Thoracic aorta (tissue), 2 donors: ENCODE results near the gene PLXNA1. TPM values are rescaled to one million over a fixed set of nuclear protein-coding genes. Genes with fewer than 3 reads are reported as not detected.

Source experiments
- ATAC-seq: fragments of 150-250 bp; one replicate; pipeline ENCODE4 v1.8.0; 2017; ENCODE audit warnings: low read depth; ENCODE audit not compliant: insufficient number of reproducible peaks, low FRiP score
- DNase-seq: peaks from one replicate; pipeline ENCODE4 v3.0.0-alpha.2; 2020; ENCODE audit warnings: low spot score
- H3K27ac ChIP-seq, 2 donors: fragments of 200-600 bp; sonication (generic); 1 replicate in 1 of 2; 2 replicates in 1 of 2; pipeline ENCODE4 v1.5.1; 2016; ENCODE audit warnings: mild to moderate bottlenecking in 2 of 2, moderate library complexity in 2 of 2
- H3K27me3 ChIP-seq: fragments of 200-600 bp; sonication (generic); replicated peaks from 2 replicates; pipeline ENCODE4 v1.6.0; 2016; ENCODE audit warnings: mild to moderate bottlenecking; ENCODE audit not compliant: insufficient read depth
- H3K36me3 ChIP-seq: fragments of 200-600 bp; sonication (generic); one replicate; pipeline ENCODE4 v1.5.1; 2016
- H3K4me1 ChIP-seq, 2 donors: fragments of 200-600 bp; sonication (generic); 1 replicate in 1 of 2; 2 replicates in 1 of 2; pipeline versions ENCODE4 v1.5.1 to v1.6.0; 2016; ENCODE audit warnings: low read depth in 2 of 2, mild to moderate bottlenecking in 1 of 2; ENCODE audit not compliant: control insufficient read depth in 1 of 2
- H3K4me3 ChIP-seq: fragments of 200-600 bp; sonication (generic); 2 replicates; pipeline ENCODE4 v1.5.1; 2016; ENCODE audit warnings: mild to moderate bottlenecking
- H3K9me3 ChIP-seq: fragments of 200-600 bp; sonication (generic); 2 replicates; pipeline ENCODE4 v1.5.1; 2016
- total RNA-seq, 2 donors: library from RNA; depleted of rRNA; stranded (reverse); fragments of >200 nt; gene quantifications; one replicate each; pipeline versions ENCODE4 v1.1.0 to v1.2.3, GENCODE V29; 2016
- TF ChIP-seq, protein P1 (sequence below): fragments of 200-600 bp; sonication (generic); IDR thresholded peaks from one replicate; pipeline ENCODE4 v1.5.1; 2019; ENCODE audit warnings: antibody characterized with exemption

Gene PLXNA1
- total RNA-seq, 2 donors from 2014 or later, result 70.1 to 102 TPM

DNA sequence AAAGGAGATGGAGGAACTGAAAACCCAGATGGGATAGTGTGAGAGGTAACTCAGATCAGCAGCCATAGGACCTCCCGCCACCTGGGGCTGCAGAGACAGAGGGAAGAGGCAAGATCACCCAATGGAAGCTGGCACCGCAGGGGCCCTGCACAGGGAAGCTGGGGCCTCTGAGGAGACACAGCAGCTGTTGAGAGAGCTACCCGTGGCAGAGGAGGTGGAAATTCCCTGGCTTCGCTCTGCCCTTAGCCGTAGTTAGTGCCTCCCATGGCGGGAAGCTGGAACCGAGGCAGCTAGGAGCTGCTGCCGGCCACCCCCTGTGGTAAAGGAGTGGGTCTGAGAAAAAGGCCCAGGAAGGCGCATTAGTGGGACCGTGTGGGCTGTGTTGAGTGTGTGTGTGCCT is 18.0 kb upstream of the PLXNA1 start:
- ATAC-seq (no peak), DNase-seq (no peak)
- Histone ChIP-seq H3K4me3 (no peak overlapping the region), H3K27me3 (no peaks in the 10 kb centered on the region), H3K27ac (no peak overlapping the region), H3K4me1 (peaks cover 16 to 28% of the 10 kb centered on the region in 2 donors), H3K9me3 (no peaks in the 10 kb centered on the region), H3K36me3 (no peaks in the 10 kb centered on the region)
- TF ChIP-seq, protein P1, sequence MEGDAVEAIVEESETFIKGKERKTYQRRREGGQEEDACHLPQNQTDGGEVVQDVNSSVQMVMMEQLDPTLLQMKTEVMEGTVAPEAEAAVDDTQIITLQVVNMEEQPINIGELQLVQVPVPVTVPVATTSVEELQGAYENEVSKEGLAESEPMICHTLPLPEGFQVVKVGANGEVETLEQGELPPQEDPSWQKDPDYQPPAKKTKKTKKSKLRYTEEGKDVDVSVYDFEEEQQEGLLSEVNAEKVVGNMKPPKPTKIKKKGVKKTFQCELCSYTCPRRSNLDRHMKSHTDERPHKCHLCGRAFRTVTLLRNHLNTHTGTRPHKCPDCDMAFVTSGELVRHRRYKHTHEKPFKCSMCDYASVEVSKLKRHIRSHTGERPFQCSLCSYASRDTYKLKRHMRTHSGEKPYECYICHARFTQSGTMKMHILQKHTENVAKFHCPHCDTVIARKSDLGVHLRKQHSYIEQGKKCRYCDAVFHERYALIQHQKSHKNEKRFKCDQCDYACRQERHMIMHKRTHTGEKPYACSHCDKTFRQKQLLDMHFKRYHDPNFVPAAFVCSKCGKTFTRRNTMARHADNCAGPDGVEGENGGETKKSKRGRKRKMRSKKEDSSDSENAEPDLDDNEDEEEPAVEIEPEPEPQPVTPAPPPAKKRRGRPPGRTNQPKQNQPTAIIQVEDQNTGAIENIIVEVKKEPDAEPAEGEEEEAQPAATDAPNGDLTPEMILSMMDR, result no peak

DNA sequence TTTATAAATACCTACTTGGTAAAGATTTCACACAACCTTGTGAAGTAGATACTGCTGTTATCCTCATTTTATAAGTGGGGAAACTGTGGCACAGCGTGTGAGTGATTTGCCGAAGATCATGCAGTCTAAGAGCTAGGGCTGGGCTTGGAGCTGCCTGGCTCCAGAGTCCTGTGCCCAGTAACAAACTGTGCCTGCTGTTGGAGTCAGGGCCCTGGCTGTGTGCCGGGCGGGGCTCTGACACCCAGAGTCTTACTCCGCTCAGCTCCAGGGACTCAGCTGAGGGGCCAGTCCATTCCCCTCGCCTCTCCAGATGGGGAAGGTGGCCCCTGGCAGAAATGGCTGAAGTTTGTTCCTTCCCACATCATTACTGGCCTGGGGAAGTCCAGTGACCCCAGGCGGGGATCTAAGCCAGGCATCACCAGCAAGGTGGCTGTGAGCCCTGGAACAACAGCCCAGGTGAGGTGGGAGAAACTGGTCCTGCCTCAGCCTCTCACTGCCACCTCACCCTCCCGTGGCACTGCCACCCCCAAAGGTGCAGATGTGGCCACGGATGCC is 17.3 kb upstream of the PLXNA1 start:
- H3K4me1 ChIP-seq, result peaks cover 16 to 22% of the 10 kb centered on the region in 2 donors
- TF ChIP-seq, protein P1, result no peak
- H3K4me3 ChIP-seq, result no peak overlapping the region
- H3K27me3 ChIP-seq, result no peaks in the 10 kb centered on the region
- no peaks in the 10 kb centered on the region for H3K9me3 ChIP-seq
- no peak for ATAC-seq
- no peaks in the 10 kb centered on the region for H3K36me3 ChIP-seq
- no peak for DNase-seq
- no peak overlapping the region for H3K27ac ChIP-seq

DNA sequence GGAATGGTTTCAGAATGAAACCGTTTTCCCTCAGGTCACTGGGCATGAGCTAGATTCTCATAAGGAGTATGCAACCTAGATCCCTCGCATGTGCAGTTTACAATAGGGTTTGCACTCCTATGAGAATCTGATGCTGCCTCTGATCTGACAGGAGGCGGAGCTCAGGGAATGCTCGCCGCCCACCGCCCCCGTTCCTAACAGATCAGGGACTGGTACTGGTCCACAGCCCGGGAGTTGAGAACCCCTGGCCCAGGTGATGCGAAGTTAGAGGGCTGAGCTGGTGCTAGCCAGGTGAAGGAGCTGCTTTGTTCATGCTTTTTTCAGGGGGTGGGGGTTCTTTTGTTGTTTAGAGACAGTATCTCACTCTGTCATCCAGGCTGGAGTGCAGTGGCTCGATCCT is 15.5 kb upstream of the PLXNA1 start:
- Histone ChIP-seq H3K4me1 (peaks cover under 1 to 4% of the 10 kb centered on the region in 2 donors), H3K27me3 (no peaks in the 10 kb centered on the region), H3K9me3 (no peaks in the 10 kb centered on the region), H3K4me3 (no peak overlapping the region), H3K36me3 (no peaks in the 10 kb centered on the region), H3K27ac (no peak overlapping the region)
- DNase-seq, result no peak
- ATAC-seq, result no peak
- TF ChIP-seq, protein P1, result no peak

DNA sequence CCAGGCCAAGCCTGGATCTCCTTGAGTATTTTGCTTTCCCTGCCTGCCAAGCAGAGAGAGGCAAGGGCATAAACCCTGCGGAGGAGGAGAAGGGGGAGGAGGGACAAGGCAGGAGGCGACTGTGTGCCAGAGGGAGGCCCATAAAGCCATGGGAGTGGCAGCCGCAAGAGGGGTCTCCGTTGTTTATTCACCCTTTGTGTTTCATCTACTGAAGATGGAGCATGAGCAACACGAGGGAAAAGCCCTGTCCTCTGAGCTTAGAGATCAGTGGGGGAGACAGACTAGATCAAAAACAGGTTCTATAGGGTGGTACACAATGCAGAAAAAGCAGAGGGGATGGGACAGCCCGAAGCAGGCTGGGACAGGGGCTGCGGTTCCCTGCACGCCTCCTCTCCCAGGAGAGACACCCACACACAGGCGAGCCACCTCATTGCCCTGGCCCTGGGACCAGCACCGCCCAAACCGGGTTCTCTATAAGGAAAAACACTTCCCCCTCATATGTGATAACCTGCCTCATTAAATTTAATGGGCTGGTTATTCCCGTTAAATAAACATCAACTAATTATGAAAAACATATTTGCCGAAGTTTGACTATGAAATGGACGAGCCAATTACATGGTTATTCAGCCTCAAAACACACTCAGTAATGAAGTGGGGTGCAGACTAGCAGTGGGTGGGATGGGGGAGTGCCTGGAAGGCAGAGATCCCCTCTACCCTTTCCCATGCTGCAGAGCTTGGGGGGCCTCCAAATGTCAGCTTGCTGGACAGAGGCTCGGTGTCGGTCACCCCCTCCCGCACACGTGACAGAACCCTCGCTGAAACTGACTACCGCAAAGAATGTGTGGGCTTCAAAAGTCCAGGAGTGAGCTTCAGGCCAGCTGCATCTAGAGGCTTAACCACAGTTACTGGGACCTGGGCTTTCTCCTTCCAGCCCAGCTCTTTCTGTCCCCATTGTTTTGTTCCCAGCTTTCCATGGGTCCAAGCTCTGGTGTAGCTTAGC is 14.2 kb upstream of the PLXNA1 start:
- Histone ChIP-seq H3K27ac (no peak overlapping the region), H3K4me1 (no peaks in the 10 kb centered on the region), H3K27me3 (no peaks in the 10 kb centered on the region), H3K9me3 (no peaks in the 10 kb centered on the region), H3K36me3 (no peaks in the 10 kb centered on the region), H3K4me3 (no peak overlapping the region)
- DNase-seq, result no peak
- TF ChIP-seq, protein P1, result no peak
- ATAC-seq, result no peak

DNA sequence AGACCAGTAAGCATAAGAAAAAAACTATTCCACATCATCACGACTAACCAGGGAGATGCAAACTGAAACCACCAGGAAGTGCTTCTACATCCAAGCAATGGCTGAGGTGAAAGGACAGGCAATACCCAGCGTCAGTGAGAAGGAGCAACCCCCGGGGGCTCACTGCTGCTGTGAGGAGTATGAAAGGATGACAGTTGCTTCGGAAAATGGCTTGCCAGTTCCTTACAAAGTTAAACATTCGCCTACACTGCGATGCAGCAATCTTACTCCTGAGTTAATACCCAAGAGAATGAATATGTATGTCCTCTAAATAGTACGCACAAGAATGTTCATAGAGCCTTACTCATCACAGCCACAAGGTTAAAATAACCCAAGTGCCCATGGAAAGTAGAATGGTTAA is 13.3 kb upstream of the PLXNA1 start:
- ATAC-seq, result no peak
- H3K9me3 ChIP-seq, result peaks cover 2% of the 10 kb centered on the region
- H3K27ac ChIP-seq, result no peak overlapping the region
- no peaks in the 10 kb centered on the region for H3K27me3 ChIP-seq
- no peaks in the 10 kb centered on the region for H3K4me1 ChIP-seq
- no peaks in the 10 kb centered on the region for H3K36me3 ChIP-seq
- DNase-seq, result no peak
- no peak overlapping the region for H3K4me3 ChIP-seq
- TF ChIP-seq, protein P1, result no peak
